Measurements from ENCODE around the gene POM121L2.
"Not testable (repeated sequence)": the region's sequence is repeated elsewhere in the genome, so short reads cannot be mapped to it uniquely, and the experiment has no call there.

Gene POM121L2

DNA sequence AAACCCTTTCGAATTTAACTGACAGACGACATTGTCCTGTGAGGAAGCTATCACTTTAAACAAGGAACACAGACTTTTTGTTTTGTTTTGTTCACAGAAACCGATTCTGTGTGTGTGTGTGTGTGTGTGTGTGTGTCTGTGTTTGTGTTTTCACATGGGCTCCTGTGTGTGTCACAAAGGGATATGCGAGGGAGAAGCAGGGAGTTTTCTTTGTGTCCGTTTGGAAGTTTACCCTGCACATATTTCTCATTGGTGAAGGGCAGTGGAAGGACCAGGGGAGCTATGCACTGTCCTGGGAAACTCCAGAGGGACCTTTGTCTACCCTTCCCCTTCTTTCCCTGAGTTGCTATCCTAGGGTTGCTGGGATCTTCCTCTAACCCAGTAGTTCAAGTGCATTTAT is 17.7 kb downstream of the POM121L2 start:
- no peak for DNase-seq (ENCODE audit: low read depth in 2 of 3, low spot score in 2 of 3)

DNA sequence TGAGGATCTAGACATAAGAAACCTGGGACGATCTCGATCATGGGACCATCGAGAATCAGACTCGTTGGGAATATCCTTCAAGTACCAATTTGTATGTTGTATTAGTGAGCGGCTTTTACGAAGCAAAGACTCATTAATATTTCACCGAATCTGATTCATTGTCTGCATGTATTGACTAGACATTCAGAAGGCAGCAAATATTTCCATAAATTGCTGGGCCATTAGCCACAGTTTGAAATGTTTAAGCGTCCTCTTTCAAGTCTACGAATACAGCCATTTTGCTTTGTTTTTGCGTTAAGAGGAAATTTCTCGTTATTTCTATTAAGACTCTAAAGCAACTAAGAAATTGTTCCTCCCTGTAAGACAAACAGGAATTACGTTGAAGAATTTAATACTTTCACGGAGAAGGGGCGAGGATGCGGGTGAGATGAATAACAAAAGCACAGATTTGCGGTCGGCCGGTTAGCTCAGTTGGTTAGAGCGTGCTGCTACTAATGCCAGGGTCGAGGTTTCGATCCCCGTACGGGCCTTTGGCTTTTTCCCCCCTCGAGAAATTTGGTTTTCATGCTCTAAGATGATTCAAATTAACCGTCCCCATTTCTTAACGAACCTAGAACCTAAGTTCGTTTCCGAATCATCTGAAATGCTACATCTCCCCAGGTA is 18.5 kb downstream of the POM121L2 start:
- no peak for DNase-seq (ENCODE audit: low read depth in 2 of 3, low spot score in 2 of 3)

DNA sequence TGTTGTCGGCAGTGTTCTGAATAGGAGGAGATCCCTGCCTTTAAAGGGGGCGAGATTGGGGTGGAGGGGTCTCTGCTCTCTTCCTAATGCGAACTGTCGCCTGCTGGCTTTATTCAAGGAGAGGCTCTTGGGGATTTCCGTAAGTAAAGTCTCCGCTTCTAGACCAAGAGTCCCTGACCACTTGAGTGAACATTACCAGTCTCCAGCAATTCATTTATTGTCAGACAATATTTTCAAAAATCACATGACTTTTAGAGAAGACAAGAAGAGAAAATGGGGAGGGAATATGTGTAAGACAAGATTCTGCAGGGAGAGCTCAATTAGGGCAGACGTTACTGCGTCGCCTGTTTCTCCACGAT is 21.2 kb downstream of the POM121L2 start:
- no peak for DNase-seq (ENCODE audit: low read depth in 2 of 3, low spot score in 2 of 3)

DNA sequence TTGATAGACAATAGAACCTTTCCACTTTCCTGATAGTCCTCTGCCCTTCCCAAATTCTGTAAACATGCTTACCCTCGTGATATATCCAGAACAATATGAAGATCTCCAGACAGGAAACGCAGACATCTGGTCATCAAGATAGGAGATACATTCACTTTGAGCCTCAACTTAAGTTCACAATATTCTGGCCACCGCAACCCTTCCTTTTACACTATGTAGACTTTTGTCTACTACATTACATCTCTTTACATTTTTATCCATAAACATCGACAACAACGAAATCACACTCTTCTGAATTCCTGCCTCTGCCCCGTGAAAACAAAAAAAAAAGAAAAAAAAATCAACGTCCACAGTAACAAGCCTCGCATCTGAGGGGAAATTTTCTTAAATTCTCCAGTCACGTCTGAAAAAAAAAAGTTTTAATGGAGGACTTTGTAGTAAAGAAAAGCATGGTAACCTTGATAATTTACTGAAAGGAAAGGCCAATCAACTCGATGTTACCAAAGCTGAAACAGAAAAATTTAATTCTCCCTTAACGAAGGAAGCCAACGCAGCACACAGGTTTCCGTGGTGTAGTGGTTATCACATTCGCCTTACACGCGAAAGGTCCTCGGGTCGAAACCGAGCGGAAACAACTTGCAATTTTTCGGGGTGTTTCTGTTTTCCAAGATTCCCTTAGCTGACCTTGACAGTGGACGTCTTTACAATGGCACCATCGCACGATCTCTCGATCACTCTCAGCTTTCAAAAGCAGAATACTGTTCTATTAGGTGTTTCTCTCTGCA is 21.8 kb downstream of the POM121L2 start:
- no peak for DNase-seq (ENCODE audit: low read depth in 2 of 3, low spot score in 2 of 3)

DNA sequence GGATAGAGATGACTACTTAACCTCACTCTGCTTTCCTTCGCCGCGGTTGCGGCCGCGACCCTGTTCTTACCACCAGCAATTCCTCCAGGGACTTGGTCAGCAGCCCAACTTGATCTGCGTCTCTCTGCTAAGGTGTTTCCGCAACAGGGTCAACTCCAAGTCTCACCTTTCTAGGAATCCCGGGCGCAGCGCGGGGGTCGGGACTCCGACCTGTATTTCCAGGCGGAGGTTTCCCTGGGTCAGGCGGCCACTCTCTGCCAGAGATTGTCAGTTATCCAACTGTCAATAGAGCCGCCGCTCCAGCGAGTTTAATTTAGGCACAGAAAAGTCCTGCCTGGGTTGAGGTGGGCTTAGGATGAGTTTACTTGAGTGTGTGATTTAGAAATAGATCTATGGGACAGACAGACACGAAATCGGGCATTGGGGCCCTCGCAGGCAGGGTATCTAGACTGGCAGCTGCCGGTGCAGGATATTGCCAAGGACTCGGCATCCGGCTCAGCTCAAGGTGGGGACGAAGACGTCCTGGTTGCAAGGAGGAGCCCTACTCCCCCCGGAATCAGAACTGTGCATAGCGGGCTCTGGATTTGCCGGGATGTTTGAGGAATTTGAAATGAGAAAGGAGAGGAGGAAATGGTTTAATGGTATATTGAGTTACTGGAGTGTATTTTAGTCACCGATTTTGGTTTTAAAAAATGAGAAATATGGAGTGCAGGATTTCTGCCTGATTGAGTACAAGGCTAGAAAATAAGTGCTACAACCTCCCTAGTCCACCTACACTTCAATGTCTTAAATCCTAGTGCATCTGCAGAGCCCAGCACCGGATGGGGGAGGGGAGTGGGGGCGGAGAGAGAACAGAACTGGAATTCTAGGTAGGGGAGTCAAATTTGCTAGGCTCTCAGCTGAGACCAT is 23.7 kb downstream of the POM121L2 start:
- DNase-seq (ENCODE audit: low read depth in 2 of 3, low spot score in 2 of 3), result no peak

DNA sequence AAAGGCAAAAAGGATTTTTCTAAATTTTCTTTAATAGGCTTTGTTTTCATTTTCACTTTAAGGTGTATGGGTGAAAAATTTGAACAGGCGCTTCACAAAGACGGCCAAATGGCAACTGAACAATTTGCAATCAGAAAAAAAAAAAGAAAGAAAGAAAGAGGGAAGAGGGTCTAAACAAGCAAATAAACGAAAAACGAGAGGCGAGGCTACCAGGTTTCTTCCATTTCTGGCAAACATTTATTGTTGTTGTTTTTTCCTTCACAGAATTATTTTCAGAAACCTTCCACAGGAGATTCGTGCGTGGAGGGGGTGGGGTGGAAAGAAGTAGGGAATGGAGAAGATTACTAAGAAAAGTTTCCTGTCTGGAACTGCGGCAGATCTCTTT is 24.3 kb downstream of the POM121L2 start:
- no peak for DNase-seq (ENCODE audit: low read depth in 2 of 3, low spot score in 2 of 3)

DNA sequence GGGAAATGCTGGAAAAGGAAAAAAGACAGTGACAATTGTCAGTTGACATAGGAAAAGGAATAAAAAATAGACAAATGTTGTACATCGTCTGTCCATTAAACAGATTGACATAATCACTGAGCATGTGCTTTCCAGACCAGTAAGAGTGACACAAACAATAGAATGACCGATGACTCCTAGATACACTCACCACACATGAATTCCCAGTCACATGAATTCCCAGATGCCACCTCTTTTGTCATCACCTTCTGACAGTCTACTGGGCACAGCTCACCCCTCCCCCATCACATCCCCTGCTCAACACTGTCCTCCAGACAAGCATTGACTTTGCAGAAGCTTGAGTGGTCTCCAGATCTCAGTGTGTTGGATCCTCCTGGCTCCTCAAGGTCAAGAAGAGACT is 25.9 kb downstream of the POM121L2 start:
- no peak for DNase-seq (ENCODE audit: low read depth in 2 of 3, low spot score in 2 of 3)

DNA sequence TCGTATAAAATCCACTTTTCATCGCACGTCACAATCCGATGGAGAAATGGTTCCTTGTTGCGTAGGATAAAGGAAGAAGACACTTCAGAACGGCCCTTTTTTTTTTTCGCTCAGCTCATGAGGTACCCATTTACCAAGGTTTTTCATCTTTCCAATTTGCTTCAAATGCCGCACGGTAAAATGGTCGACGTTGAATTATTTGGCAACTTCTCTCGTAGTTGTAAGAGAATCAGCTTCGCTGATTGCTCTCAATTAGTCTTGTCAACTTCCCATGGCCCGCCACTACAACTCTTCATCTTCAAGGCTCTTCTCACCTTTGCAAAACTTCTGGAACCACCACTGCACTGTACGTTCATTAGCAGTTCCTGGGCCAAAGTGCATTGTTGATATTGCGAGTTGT is 28.8 kb downstream of the POM121L2 start:
- no peak for DNase-seq (ENCODE audit: low read depth in 2 of 3, low spot score in 2 of 3)

DNA sequence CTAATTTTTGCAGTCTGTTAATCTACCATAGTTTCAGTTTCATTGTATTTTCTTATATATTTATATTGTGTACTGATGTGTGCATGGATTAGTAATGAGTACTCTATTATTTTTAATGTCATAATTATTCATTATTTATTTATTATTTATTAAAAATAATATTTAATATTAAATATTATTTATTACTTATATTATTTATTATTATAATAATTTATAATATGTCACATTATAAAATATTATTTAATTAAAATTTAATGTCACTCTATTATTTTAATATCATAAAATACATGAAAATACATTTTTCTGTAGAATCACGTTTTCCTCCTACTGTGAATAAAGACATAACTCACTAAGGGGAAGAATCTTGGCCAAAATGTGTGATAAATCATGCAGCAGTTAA is 30.5 kb downstream of the POM121L2 start:
- no peak for DNase-seq (ENCODE audit: low read depth in 2 of 3, low spot score in 2 of 3)

DNA sequence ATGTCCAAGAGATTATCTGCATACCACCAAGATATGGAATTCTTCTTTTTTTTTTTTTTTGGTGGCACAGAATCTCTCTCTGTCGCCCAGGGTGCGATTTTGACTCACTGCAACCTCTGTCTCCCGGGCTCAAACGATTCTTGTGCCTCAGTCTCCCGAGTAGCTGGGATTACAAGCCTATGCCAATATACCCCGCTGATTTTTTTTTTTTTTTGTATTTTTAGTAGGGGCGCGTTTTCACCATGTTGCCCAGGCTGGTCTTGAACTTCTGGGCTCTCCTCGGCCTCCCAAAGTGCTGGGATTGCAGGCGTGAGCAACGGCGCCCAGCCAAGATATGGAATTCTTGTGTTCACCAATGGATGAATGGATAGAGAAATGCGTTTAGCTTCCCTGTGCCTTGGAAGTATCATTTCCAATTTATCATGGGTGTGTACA is 31.0 kb downstream of the POM121L2 start:
- no peak for DNase-seq (ENCODE audit: low read depth in 2 of 3, low spot score in 2 of 3)

DNA sequence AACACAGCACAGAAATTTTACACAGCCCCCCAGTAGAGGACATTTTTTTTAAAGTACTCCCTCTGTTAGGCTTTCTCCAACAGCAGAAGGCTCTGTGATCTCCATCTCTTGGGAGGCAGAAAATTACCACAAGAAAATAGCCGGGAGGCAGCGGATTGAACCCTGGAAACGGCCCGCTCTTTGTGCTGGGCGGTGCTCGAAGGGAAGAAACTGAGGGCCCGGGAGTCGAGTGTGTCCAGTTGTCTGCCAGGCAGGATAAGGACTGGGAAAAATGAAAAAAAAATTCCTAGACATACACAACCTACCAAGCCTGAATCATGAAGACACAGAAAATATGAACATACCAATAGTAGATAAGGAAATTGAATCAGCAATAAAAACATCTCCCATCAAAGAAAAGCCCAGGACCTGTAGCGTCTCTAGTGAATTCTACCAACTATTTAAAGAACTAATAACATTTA is 31.5 kb downstream of the POM121L2 start:
- DNase-seq (ENCODE audit: low read depth in 2 of 3, low spot score in 2 of 3), result no peak

DNA sequence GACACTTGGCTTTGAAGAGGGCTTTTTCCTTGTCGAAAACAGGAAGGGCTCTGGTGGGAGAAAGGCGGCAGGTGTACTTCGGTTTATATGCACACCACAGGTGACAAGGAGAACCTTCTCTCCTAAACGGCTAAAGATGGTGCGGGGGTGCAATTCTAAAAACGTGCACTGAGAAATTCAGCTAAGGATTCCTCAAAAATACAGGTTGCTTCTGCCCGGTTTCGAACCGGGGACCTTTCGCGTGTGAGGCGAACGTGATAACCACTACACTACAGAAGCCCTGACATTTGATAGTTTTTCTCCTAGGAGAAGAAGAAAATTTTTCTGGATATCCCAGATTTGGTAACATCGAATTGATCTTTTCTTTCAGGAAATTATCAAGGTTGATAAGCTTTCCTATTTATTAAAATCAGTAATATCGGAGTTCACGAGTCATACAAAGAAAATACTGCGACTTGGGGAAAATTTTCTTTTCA is 32.0 kb downstream of the POM121L2 start:
- DNase-seq (ENCODE audit: low read depth in 2 of 3, low spot score in 2 of 3), result no peak

DNA sequence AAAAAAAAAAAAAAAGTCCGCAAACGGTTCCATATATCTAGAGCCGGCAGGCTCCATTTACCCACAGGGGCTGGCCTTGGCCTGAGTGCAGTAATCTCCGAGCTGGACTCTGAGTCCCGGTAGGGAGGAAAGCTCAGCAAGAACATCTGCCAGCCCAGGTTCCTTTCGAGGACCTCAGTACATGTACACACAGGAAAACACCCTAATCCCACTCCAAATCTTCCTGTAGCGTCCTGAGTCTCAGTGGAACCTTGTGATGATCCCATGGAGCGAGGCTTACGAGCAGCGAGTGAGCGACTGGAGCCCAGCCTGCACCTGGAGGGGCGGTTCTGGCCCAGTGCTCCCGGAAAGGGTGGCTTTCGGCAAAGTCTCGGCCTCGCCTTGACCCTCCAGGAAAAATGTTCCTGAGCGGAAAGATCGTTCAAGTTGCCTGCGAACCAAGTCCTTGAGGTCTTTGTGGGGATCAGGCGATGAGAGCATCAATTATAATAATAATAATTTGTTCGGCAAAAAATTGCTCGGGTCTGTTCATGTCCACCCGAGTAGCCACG is 32.5 kb downstream of the POM121L2 start:
- no peak for DNase-seq (ENCODE audit: low read depth in 2 of 3, low spot score in 2 of 3)

DNA sequence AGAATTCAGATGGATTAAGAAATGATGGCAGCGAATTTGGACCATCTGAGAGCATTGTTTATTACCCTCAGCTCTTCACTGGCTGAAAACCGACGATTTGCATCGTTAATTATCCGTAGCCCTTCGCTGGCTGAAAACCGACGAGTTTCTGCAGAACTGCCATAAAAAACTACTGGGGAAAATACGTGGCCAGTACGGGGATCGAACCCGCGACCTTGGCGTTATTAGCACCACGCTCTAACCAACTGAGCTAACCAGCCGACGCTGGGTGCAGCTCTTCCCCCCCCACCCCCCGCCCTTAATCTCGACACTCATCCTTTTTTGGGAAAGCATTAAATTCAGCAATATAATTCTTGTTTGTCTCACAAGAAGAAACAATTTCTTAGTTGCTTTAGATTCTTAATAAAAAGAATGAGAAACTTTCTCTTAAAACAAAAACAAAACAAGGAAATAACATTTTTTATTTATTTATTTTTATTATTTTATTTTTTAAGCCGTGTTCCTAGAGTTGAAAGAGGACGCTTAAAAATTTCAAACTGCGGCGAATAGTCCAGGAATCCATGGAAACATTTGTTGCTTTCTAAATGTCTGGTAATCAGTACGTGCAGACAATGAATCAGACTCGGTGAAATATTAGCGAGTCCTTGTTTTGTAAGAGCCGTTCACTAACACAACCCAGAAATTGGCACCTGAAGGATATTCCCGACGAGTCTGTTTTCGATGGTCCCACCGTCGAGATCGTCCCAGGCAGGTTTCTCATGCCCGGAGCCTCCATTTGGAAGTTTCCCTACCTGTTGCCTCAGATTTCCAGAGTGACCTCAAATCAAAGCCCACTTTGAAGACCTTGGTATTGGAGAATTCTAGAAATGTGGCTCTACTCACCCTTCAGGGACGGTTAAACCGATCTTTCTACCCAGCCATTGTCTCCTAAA is 36.8 kb downstream of the POM121L2 start:
- DNase-seq (ENCODE audit: low read depth in 2 of 3, low spot score in 2 of 3), result no peak

DNA sequence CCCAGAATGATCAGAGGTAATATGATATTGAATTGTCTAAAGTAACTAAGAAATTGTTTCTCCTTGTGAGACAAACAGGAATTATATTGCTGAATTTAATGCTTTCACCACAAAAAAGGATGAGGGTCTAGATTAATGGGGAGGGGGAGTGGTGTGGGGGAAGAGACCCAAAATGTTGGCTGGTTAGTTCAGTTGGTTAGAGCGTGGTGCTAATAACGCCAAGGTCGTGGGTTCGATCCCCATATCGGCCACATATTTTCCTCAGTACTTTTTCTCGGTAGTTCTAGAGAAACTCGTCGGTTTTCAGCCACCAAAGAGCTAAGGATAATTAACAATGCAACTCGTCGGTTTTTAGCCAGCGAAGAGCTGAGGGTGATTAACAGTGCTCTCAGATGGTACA is 38.3 kb downstream of the POM121L2 start:
- DNase-seq (ENCODE audit: low read depth in 2 of 3, low spot score in 2 of 3), result no peak

DNA sequence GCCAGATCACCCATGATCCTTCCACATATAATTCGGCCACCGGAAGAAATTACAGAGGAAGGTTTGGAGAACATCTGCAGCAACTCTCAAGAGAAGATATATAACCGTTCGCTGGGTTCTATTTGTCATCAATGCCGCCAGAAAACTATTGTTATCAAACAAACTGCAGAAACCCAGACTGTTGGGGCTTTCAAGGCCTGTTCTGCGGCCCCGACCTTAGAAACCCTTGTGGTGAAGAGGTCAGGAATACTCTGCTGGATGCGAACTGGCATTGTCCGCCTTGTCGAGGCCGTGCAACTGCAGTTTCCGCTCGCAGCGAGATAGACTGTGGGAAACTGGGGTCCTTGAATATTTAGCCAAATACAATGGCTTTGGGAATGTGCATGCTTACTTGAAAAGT is 43.3 kb downstream of the POM121L2 start:
- DNase-seq (ENCODE audit: low read depth in 2 of 3, low spot score in 2 of 3), result no peak

DNA sequence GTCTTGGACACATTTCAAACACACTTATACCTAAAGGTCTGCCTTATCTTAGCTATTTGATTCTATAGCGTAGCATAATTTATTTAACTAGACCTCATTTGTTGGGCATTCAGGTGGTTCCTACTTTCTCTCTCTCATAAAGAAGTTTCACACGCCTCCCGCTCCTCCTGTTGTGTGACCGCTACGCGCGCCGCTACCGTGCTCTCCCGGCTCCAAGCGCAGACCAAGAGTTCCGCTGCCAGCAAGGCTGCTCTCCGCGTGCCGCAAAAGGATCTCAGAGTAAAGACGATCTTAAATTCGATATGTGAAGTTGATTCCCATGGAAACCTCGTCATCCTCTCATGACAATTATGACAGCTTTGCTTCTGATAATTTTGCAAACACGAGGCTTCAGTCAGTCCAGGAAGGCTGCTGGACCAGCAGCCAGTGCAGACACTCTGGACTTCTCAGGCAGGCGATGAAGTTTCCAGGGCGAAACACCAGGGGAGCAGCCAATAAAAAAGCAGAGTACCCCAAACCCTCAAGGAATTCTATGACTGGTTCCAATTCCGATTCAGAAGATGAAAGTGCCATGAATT is 44.1 kb downstream of the POM121L2 start:
- DNase-seq (ENCODE audit: low read depth in 2 of 3, low spot score in 2 of 3), result no peak

DNA sequence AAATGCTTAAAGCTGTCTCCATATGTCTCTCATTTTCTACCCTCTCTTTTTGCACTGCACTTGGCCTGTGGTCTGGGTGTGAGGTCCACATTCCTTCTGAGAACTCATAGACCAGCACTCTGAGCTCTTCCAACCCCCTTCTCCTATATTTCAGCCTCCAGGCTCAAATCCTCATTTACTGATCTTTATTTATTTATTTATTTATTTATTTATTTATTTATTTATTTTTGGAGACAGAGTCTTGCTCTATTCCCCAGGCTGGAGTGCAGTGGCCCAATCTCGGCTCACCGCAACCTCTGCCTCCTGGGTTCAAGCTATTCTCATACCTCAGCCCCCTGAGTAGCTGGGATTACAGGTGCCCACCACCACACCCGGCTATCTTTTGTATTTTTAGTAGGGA is 45.1 kb downstream of the POM121L2 start:
- DNase-seq (ENCODE audit: low read depth in 2 of 3, low spot score in 2 of 3), result not testable (repeated sequence)

DNA sequence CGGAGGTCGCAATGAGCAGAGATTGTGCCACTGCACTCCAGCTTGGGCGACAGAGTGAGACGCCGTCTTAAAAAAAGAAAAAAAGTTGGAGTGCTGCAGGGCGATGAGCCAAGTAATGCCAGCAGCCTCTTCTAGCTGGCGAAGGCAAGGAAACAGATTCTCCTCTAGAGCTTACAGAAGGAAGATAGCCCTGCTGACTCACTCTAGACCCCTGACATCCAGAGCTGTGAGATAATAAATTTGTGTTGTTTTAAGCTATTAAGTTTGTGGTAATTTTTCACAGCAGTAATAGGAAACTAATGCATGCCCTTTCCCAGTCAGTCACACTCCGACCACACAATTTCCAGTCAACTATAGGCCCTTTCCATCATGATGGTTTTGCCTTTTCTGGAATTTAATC is 48.2 kb downstream of the POM121L2 start:
- DNase-seq (ENCODE audit: low read depth in 2 of 3, low spot score in 2 of 3), result no peak

DNA sequence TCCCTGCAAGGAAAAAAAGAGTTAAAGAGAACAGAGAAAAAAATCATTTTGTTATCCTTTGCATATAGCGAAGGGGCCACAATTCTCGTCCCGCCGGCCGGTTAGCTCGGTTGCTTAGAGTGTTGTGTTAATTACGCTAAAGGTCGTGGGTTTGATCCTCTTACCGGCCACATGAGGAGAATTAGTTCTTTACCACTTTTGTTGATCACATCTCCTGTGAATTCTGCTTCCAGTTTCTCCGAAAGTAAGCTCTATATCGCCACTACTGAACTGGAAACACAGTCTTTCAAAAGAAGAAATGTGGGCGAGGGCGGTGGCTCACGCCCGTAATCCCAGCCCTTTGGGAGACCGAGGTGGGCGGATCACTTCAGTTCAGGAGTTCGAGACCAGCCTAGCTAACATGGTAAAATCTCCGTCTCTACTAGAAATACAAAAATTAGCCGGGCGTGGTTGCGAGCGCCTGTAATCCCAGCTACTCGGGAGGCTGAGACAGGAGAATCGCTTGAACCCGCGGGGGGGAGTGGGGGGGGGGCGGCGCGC is 51.2 kb downstream of the POM121L2 start:
- DNase-seq (ENCODE audit: low read depth in 2 of 3, low spot score in 2 of 3), result no peak

Measured in activated CD8-positive, alpha-beta memory T cell treated with anti-CD3 and anti-CD28 coated beads for 48 hours (primary cell).